NCI-H1105 (cell line): ENCODE measurements around the gene IFI27L1.

Experiments
- DNase-seq: peaks from one replicate; lab custom pipeline; 2025; lab: John Stamatoyannopoulos, UW

The IFI27L1 gene

DNA sequence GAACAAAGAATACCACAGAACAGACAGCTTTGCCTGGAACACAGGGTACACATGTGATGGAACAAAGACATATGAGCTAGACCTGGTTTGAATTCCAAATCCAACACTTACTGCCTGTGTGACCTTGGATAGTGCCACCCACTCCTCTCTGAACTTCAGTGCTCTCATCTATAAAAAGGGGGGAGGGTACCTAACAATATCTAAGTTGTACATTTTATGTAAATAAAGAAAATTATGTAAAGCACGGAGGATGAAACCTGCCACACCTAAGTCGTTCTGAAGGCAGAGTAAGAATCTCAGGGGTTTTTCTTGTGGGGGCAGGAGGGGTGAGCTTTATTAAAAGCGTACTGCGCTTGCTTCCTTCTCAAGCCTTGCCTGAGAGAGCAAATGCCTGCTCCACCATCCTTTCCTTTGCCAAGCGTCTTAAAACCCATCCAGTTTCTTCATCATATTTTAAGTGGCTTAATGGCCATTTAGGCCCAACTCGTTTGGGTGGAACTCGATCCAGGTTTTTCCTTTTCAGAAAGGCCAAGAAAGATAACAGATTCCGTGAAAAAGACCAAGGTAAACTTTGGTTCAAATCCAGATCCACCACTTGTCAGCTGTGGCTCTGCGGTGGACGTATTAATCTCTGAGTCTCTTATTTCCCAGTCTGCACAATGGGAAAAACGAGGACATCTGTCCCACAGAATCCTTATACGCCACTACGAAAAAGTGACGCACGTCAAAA is 1.1 kb upstream of the IFI27L1 start:
- no peak for DNase-seq

DNA sequence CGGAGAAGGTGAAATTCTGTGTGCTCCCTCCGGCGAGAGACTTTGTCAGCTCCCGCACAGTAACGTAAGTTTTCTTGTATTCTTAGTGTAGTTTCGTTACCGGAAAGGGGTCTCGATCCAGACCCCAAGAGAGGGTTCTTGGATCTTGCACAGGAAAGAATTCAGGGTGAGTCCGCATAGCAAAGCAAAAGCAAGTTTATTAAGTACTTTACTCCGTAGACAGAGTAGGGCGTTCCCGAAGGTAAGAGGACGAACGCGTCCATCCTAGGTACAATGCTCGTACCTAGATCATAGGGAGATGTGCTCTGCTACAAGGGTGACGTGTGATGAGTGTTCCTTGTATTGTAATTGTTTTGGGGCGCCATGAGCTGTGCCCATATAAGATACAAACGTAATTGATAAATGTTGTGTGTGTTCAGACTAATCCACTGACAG is 293 bp downstream of the IFI27L1 start:
- peak; percentile 37 for DNase-seq

- no peak for DNase-seq
Measured at GRCh38 chr14:94087891-94088290, 6.8 kb downstream of the IFI27L1 start.

GRCh38 chr14:94088516-94088915 is 7.4 kb downstream of the IFI27L1 start:
- no peak for DNase-seq

DNA sequence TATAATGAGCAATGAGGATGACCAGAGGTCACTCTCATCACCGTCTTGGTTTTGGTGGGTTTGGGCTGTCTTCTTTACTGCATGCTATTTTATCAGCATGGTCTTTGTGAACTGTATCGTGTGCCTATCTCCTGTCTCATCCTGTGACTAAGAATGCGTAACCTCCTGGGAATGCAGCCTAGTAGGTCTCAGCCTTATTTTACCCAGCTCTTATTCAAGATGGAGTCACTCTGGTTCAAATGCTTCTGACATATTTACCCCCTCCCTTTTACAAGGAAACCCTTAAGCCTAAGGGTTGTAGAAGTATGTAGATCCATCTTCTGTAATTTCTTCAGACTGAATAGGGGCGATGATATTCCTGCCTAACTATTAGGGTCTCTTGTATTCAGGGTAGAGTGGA is 8.4 kb downstream of the IFI27L1 start:
- DNase-seq, result no peak

DNA sequence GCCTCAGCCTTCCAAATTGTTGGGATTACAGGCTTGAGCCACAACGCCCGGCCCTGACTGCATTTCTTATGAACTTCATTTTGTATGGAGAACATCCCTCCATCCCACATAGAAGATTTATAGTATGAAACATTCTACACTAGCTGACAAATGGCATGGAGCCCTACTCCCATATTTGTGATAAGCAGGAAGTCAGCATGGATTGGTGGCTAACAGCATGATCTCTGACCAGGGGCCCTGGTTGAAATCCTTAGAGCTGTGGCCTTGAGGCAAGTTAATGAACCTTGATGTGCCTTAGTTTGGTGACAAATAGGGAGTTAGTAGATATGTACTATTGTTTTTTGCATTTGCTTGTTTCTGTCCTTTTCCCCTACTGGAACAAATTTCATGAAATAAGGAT is 12.3 kb downstream of the IFI27L1 start:
- DNase-seq, result no peak

DNA sequence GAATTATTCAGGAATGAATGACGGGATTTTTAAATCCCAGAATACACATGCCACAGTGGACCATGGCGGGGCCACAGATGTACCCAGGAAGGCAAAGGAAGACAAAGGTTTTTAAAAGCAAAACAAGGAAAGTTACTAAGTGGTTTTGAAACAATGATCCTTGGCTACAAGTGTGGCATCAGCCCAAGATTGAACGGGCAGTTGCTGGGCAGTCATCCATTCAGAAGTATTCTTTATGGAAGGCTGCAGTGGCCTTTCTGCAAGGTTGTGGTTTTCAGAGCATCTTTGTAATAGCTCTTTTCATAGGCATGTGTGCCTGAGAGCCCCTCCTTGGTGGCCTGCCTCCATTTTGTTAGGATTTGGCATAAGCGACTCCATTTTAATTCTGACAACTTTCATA is 16.0 kb downstream of the IFI27L1 start:
- DNase-seq, result no peak

DNA sequence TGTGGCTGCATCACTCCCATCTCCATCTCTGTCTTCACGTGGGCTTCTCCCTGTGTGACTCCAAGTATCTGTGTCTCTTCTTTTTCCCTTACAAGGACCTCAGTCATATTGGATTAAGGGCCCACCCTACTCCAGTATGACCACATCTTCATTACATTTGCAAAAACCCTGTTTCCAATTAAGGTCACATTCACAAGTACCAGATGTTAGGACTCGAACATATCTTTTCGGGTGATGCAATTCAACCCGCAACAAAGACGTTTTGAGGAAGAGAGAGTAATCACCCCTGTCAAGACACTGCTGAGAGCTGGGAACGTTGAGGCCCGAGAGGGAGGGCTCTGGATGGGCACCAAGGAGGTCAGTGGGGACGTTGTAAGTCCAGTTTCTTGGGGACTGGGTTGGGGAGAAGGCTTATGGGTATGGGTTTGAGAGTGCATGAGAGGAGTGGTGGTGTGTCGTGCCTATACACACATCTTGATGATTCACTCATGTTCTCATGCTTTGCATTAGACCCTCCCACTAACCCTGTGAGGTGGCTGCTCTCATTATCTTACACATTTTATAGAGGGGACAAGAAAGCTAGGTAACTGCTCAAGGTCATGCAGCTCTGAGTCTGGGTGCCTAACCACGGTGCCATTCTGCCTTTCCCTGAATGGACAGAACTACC is 17.3 kb downstream of the IFI27L1 start:
- no peak for DNase-seq

DNA sequence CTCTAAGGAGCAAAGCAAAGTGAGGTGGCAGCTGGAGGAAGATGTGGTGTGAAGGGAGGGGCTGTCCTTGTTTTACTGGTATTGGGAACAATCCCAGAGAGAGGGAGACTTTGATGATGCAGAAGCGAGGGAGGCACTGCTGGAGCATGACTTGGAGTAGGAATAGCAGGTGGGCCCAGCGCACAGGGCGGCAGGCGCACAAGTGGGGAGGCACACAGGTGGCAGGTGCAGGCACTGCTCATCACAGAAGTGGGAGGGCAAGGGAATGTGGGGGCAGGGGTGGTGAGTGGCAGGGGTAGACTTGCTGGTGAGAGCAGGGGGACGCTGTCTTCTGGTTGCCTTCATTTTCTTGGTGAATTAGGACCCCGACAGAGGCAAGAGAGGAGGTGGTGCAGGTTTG is 17.9 kb downstream of the IFI27L1 start:
- no peak for DNase-seq

GRCh38 chr14:94100847-94101246 is 19.7 kb downstream of the IFI27L1 start:
- DNase-seq, result no peak

DNA sequence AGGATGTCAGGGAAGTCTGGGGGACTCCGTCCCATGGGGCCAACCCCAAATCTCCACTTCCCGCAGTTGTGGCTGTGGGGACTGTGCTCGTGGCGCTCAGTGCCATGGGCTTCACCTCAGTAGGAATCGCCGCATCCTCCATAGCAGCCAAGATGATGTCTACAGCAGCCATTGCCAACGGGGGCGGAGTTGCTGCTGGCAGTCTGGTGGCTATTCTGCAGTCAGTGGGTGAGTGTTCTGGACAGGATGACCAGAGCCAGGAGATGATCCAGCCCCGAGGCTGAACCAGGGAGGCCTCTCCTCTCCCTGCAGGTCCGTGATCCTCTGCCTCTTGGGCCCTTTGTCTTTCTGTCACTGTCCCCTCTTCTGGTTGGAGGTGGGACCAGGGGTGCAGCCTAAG is 20.6 kb downstream of the IFI27L1 start:
- DNase-seq, result no peak

DNA sequence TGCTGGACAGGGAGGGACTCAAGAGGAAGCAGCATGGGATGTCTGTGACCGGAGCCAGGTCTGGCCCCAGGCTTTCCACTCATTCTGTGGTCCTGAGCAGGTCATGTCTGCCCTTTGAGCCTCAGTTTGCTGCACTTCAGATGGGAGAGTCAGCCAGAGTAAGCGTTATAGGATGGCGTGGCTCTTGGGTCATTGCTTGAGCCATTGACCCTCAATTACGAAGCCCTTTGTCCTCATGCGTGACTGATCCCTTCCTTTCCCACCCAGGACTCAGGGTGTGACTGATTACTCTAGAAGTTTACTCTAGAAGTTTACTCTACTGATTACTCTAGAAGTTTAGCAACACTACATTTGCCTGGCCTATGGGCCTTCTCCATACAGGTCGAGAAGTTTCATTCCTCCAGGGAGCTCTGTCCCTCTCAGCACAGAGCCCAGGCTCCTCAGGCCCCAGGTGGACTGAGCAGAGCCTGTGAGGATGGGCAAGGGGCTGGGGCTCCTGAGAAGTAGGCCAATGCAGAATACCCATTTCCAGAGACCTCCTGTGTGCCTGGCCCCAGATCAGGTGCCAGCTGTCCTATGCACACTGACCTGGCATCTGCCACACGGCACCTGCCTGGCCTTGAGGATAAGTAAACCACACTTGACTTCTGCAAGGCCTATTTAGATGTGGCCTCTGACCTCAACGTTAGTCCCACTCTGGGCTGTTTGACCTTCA is 21.8 kb downstream of the IFI27L1 start:
- no peak for DNase-seq

DNA sequence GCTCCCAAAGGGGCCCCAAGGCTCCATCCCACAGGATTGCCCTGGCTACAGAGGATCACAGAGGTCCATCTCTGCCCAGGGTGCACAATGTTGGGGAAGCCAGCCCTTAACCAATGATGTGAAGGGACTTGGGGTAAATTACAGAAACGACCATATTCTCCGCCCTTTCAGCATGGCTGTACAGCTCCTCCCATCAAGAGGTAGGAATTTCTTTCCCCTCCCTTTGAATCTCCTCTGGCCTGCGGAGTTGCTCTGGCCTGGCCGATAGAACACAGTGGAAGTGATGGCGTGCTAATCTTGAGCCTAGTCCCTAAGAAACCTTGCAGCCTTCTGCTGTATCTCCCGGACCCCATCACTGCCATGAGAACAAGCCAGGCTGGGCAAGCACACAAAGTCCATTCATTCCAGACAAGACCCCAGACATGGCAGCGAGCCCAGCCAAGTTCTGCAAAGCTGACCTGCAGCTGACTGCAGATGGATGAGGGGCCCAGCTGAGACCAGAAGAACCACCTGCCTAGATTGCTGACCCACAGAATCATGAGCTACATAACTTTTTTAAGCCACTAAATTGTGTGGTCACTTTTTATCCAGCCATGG is 22.5 kb downstream of the IFI27L1 start:
- DNase-seq, result no peak

- DNase-seq, result no peak
Measured at GRCh38 chr14:94104731-94105130, 23.6 kb downstream of the IFI27L1 start.

GRCh38 chr14:94109915-94110250 is 28.8 kb downstream of the IFI27L1 start:
- DNase-seq, result no peak

GRCh38 chr14:94110552-94111181 is 29.6 kb downstream of the IFI27L1 start, which contains the start of gene IFI27:
Gene IFI27, plus strand, starts transcription at chr14:94110736.
- no peak for DNase-seq

GRCh38 chr14:94111276-94112095 is 30.4 kb downstream of the IFI27L1 start:
- no peak for DNase-seq

GRCh38 chr14:94112513-94113063 is 31.5 kb downstream of the IFI27L1 start:
- DNase-seq, result no peak

DNA sequence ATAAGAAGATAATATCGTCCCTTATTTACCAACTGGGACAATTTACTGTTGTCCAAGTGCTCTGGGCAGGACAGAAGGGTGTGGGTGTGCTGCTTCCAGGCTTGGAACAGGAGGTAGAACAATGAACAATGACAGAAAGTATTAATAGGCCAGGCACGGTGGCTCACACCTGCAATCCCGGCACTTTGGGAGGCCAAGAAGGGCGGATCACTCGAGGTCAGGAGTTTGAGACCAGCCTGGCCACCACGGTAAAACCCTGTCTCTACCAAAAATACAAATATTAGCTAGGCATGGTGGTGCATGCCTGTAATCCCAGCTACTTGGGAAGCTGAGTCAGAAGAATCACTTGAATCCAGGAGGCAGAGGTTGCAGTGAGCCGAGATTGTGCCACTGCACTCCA is 32.0 kb downstream of the IFI27L1 start:
- no peak for DNase-seq

DNA sequence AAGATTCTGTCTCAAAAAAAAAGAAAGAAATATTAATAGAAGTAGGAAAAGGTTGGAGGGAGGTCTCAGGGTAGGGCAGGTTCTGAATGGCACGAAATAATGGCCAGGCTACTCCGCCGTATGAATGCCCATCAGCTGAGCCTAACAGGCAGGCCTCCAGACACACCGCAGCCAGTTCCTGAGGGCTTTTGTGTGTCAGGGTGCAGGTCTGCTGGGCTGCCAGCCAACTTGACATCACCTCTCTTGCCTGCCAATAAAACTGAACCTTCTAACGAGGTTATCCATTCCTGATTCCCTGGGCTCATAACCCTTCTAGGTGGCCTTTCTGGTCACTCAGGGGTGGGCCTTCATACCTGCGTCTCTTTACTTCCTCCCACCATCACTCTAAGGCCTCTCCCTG is 32.4 kb downstream of the IFI27L1 start:
- peak; percentile 20 for DNase-seq
